HepG2 (cell line): ENCODE data around the gene CFAP119. TPM values are rescaled to one million over a fixed set of nuclear protein-coding genes. Genes with fewer than 3 reads are reported as not detected.

Source experiments
- FLYWCH1 ChIP-seq: sonication (generic); formaldehyde crosslinking; IDR thresholded peaks from 2 replicates; pipeline ENCODE4 v1.8.1; 2023; ENCODE audit warnings: mild to moderate bottlenecking, missing genetic modification reagents
- HDAC2 ChIP-seq: sonication (generic); formaldehyde crosslinking; IDR thresholded peaks from 2 replicates; pipeline ENCODE4 v1.4.0; 2020; ENCODE audit warnings: missing genetic modification reagents
- MAFF ChIP-seq: IDR thresholded peaks from 2 replicates; pipeline ENCODE4 v1.6.1; 2011; ENCODE audit warnings: low read depth, low read length, improper control_type of control experiment
- MBD4 ChIP-seq: IDR thresholded peaks from 2 replicates; pipeline ENCODE4 v1.6.1; 2012; ENCODE audit warnings: low read length, inconsistent platforms, borderline replicate concordance
- MED8 ChIP-seq: sonication (generic); formaldehyde crosslinking; IDR thresholded peaks from 2 replicates; pipeline ENCODE4 v1.8.1; 2023; ENCODE audit warnings: mild to moderate bottlenecking, missing genetic modification reagents; ENCODE audit not compliant: insufficient replicate concordance
- MEF2D ChIP-seq: sonication (generic); formaldehyde crosslinking; IDR thresholded peaks from 2 replicates; pipeline ENCODE4 v1.5.1; 2020; ENCODE audit warnings: mild to moderate bottlenecking, missing genetic modification reagents
- MIER3 ChIP-seq: IDR thresholded peaks from 2 replicates; pipeline ENCODE4 v1.6.1; 2016; ENCODE audit warnings: missing compliant biosample characterization, borderline replicate concordance
- MXD4 ChIP-seq: IDR thresholded peaks from 2 replicates; pipeline ENCODE4 v1.6.1; 2016; ENCODE audit warnings: mild to moderate bottlenecking, missing biosample characterization, missing genetic modification reagents
- NONO ChIP-seq, 2 experiments: fragments of 450-650 bp in 1 of 2; sonication (generic) in 1 of 2; formaldehyde crosslinking in 1 of 2; IDR thresholded peaks in 1 of 2; conservative IDR thresholded peaks in 1 of 2; 2 replicates each; pipeline versions ENCODE4 v1.6.1 to v1.8.0; 2017 to 2022; ENCODE audit warnings: mild to moderate bottlenecking in 1 of 2, missing genetic modification reagents in 1 of 2, moderate library complexity in 1 of 2
- SYNCRIP ChIP-seq: fragments of 200-400 bp; formaldehyde crosslinking; IDR thresholded peaks from 2 replicates; pipeline ENCODE4 v1.6.1; 2018; ENCODE audit warnings: mild to moderate bottlenecking, low read depth, low read length; ENCODE audit not compliant: insufficient read depth
- UBTF ChIP-seq: sonication (generic); formaldehyde crosslinking; IDR thresholded peaks from 2 replicates; pipeline ENCODE4 v1.4.0; 2020; ENCODE audit warnings: mild to moderate bottlenecking, missing genetic modification reagents
- ZBTB20 ChIP-seq: sonication (generic); formaldehyde crosslinking; IDR thresholded peaks from 2 replicates; pipeline ENCODE4 v1.8.1; 2023; ENCODE audit warnings: missing genetic modification reagents, low read depth, mild to moderate bottlenecking, borderline replicate concordance
- ZFX ChIP-seq: sonication (generic); formaldehyde crosslinking; IDR thresholded peaks from 2 replicates; pipeline ENCODE4 v1.4.0; 2020; ENCODE audit warnings: mild to moderate bottlenecking, low read depth, missing genetic modification reagents, moderate library complexity
- ZNF563 ChIP-seq: sonication (generic); formaldehyde crosslinking; IDR thresholded peaks from 2 replicates; pipeline ENCODE4 v1.8.0; 2022; ENCODE audit warnings: mild to moderate bottlenecking, moderate library complexity, missing genetic modification reagents
- ZNF749 ChIP-seq: sonication (generic); formaldehyde crosslinking; IDR thresholded peaks from 2 replicates; pipeline ENCODE4 v1.8.0; 2022; ENCODE audit warnings: mild to moderate bottlenecking, missing genetic modification reagents, moderate library complexity, borderline replicate concordance
- ZNF878 ChIP-seq: sonication (generic); formaldehyde crosslinking; IDR thresholded peaks from 2 replicates; pipeline ENCODE4 v1.8.1; 2023; ENCODE audit warnings: mild to moderate bottlenecking, missing genetic modification reagents, moderate library complexity
- ZSCAN29 ChIP-seq: sonication (generic); formaldehyde crosslinking; conservative IDR thresholded peaks from 2 replicates; pipeline ENCODE4 v1.4.0; 2020; ENCODE audit warnings: mild to moderate bottlenecking, missing genetic modification reagents
- polyA plus RNA-seq, 8 experiments: library from polyadenylated mRNA; depleted of rRNA in 3 of 8; stranded (reverse) in 7 of 8; unstranded in 1 of 8; fragments of >200 nt; fragmentation: Illumina TruSeq in 4 of 8; extraction: Trizol in 4 of 8; gene quantifications; 2 replicates each; pipeline versions ENCODE4 v1.2.1 to v1.2.3, GENCODE V29; 2011 to 2016; ENCODE audit warnings: low read depth in 4 of 8, missing spikeins in 1 of 8, mixed read lengths in 1 of 8; ENCODE audit not compliant: insufficient read depth in 1 of 8
- total RNA-seq, 5 experiments: library from RNA; depleted of rRNA; stranded (reverse); fragments of >200 nt; fragmentation: Illumina TruSeq; extraction: Trizol; gene quantifications; 2 replicates each; pipeline ENCODE4 v1.2.3, GENCODE V29; 2016; ENCODE audit warnings: low read depth in 1 of 5
- TF ChIP-seq, protein P1 (sequence below): sonication (generic); formaldehyde crosslinking; IDR thresholded peaks from 2 replicates; pipeline ENCODE4 v1.4.0; 2020; ENCODE audit warnings: missing genetic modification reagents
- TF ChIP-seq, protein P2 (sequence below): sonication (generic); formaldehyde crosslinking; conservative IDR thresholded peaks from 2 replicates; pipeline ENCODE4 v1.4.0; 2020; ENCODE audit warnings: missing genetic modification reagents
- TF ChIP-seq, protein P3 (sequence below): IDR thresholded peaks from 2 replicates; pipeline ENCODE4 v1.6.1; 2016

CFAP119 gene
- total and polyA plus RNA-seq, 2 of the 13 experiments (the other 11 are each of a cell fraction or from before 2014, with no cell fraction given), result 6.4 TPM

GRCh38 chr16:30775392-30776188, 13.7 kb upstream of the CFAP119 start (continued):
- TF ChIP-seq, protein P1, sequence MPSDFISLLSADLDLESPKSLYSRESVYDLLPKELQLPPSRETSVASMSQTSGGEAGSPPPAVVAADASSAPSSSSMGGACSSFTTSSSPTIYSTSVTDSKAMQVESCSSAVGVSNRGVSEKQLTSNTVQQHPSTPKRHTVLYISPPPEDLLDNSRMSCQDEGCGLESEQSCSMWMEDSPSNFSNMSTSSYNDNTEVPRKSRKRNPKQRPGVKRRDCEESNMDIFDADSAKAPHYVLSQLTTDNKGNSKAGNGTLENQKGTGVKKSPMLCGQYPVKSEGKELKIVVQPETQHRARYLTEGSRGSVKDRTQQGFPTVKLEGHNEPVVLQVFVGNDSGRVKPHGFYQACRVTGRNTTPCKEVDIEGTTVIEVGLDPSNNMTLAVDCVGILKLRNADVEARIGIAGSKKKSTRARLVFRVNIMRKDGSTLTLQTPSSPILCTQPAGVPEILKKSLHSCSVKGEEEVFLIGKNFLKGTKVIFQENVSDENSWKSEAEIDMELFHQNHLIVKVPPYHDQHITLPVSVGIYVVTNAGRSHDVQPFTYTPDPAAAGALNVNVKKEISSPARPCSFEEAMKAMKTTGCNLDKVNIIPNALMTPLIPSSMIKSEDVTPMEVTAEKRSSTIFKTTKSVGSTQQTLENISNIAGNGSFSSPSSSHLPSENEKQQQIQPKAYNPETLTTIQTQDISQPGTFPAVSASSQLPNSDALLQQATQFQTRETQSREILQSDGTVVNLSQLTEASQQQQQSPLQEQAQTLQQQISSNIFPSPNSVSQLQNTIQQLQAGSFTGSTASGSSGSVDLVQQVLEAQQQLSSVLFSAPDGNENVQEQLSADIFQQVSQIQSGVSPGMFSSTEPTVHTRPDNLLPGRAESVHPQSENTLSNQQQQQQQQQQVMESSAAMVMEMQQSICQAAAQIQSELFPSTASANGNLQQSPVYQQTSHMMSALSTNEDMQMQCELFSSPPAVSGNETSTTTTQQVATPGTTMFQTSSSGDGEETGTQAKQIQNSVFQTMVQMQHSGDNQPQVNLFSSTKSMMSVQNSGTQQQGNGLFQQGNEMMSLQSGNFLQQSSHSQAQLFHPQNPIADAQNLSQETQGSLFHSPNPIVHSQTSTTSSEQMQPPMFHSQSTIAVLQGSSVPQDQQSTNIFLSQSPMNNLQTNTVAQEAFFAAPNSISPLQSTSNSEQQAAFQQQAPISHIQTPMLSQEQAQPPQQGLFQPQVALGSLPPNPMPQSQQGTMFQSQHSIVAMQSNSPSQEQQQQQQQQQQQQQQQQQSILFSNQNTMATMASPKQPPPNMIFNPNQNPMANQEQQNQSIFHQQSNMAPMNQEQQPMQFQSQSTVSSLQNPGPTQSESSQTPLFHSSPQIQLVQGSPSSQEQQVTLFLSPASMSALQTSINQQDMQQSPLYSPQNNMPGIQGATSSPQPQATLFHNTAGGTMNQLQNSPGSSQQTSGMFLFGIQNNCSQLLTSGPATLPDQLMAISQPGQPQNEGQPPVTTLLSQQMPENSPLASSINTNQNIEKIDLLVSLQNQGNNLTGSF (CRISPR knock-in tag), result peak; percentile 78; the same call in 1 of the 2 replicates
- TF ChIP-seq ZNF749 (CRISPR knock-in tag), result peak; percentile 97
- peak; percentile 37; the same call in 1 of the 2 replicates for TF ChIP-seq MIER3
- peak; percentile 46 for TF ChIP-seq MED8 (CRISPR knock-in tag)
- TF ChIP-seq ZNF563 (CRISPR knock-in tag), result peak; percentile 96
- no peak for TF ChIP-seq MBD4
- TF ChIP-seq, protein P2, sequence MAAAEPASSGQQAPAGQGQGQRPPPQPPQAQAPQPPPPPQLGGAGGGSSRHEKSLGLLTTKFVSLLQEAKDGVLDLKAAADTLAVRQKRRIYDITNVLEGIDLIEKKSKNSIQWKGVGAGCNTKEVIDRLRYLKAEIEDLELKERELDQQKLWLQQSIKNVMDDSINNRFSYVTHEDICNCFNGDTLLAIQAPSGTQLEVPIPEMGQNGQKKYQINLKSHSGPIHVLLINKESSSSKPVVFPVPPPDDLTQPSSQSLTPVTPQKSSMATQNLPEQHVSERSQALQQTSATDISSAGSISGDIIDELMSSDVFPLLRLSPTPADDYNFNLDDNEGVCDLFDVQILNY, result no peak; the same call in 1 of the 2 replicates
- 0 out of 2 replicates have a peak, but pooled peaks have one; percentile 58 for TF ChIP-seq FLYWCH1 (CRISPR knock-in tag)
- TF ChIP-seq MXD4 (CRISPR knock-in tag), result peak; percentile 96
- no peak for TF ChIP-seq SYNCRIP
- TF ChIP-seq NONO (IDR thresholded peaks at IDR 0.05), result no peak
- TF ChIP-seq NONO (CRISPR knock-in tag; conservative IDR thresholded peaks at IDR 0.05), result peak; percentile 89
- peak; percentile 68 for TF ChIP-seq HDAC2
- no peak; the same call in 1 of the 2 replicates for TF ChIP-seq ZBTB20
- TF ChIP-seq, protein P3, sequence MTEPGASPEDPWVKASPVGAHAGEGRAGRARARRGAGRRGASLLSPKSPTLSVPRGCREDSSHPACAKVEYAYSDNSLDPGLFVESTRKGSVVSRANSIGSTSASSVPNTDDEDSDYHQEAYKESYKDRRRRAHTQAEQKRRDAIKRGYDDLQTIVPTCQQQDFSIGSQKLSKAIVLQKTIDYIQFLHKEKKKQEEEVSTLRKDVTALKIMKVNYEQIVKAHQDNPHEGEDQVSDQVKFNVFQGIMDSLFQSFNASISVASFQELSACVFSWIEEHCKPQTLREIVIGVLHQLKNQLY (CRISPR knock-in tag), result peak; percentile 43
- TF ChIP-seq ZNF878, result peak; percentile 79; the same call in 1 of the 2 replicates
- no peak; the same call in 1 of the 2 replicates for TF ChIP-seq MEF2D (CRISPR knock-in tag)
- TF ChIP-seq ZSCAN29 (CRISPR knock-in tag), result peak; percentile 43; the same call in 1 of the 2 replicates
- TF ChIP-seq ZFX, result peak; percentile 97
- TF ChIP-seq UBTF (CRISPR knock-in tag), result peak; percentile 98
- no peak for TF ChIP-seq MAFF
